DMS114 treated with DMSO at 0.1 percent for 48 hours (cell line): ENCODE data around the gene FIS1.
A peak's percentile ranks its signal among the peaks of the same experiment; 100 is the strongest.
"Not testable (repeated sequence)": the region's sequence is repeated elsewhere in the genome, so short reads cannot be mapped to it uniquely, and the experiment has no call there.

Experiments
- DNase-seq: peaks from one replicate; lab custom pipeline; 2025; ENCODE audit not compliant: unreplicated experiment; lab: John Stamatoyannopoulos, UW

FIS1 gene

DNA sequence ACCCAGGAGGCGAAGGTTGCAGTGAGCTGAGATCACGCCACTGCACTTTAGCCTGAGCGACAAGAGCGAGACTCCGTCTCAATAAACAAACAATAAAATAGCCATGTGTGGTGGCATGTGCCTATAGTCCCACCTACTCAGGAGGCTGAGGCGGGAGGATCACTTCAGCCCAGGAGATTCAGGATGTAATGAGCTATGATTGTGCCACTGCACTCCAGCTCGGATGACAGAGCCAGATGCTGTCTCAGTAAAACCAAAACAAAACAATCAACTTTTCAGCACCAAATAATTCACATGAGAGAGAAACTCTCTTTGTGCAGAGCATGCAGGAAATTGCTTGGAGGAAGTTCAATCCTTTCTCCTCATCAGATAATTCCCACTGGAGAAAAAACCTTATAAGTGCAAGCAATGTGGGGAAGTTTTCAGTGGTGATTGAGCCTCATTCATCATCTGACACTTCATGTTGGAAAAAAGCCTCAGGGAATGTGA is 13.4 kb upstream of the FIS1 start:
- no peak for DNase-seq

DNA sequence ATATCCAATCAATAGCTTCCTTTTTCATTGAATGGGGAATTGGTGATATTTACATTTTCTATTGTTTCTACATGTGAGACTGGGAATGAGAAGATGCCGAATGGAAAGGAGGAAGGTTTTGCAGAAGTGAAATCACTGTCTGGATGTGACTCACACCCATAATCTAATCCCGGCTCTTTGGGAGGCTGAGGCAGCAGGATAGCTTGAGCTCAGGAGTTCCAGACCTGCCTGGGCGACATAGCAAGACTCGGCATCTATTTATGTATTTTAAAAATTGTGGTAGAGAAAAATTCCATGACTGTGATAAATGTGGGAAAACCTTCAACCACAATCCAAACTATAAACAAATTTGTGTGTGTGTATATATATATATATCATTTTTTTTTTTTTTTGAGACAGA is 10.9 kb upstream of the FIS1 start:
- DNase-seq, result no peak

DNA sequence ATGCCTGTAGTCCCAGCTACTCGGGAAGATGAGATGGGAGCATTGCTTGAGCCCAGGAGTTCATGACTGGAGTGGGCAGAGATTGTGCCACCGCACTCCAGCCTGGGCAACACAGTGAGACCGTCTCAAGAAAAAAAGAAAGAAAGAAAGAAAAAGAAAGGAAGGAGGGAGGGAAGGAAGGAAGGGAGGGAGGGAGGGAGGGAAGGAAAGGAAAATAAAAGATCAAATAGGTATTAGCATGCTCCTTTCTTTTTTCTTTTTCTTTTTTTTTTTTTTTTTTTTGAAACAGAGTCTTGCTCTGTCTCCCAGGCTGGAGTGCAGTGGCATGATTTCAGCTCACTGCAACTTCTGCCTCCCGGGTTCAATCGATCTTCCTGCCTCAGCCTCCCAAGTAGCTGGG is 8.3 kb upstream of the FIS1 start:
- not testable (repeated sequence) for DNase-seq

DNA sequence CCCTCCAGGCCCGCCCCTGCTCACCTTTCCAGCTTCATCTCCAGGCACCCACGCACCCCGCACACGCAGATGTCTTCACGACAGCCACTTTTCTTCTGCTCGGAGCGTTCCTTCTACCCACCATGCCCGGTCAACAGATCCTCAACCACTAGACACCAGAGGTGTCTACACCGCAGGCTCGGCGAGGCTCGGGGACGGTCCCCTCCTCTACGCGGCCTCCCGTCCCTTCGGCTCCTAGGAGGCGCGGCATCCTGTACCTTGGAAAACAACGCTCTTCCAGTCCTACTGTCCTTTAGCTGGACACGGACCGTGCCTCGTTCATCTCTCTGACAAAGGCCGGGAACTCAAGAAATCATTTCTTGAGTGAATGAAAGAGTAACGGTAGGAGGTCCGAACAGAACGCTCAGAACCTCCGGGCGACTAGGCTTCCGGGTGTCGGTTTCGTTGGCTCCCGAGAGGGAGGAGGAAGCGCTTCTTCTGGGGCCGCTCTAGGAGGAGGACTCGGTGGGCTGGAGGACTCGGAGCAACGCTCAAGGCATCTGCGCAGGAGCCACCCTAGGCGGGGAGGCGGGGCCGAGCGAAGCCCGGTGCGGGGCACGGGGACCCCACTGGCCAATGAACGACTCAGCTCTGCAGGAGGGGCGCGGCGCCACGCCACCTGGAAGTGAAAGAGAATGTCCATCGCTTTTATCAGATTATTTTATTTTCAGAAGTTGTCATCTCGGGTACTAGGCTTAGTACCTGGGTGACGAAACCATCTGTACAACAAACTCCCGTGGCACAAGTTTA is 7.2 kb upstream of the FIS1 start:
- peak; percentile 95 for DNase-seq

DNA sequence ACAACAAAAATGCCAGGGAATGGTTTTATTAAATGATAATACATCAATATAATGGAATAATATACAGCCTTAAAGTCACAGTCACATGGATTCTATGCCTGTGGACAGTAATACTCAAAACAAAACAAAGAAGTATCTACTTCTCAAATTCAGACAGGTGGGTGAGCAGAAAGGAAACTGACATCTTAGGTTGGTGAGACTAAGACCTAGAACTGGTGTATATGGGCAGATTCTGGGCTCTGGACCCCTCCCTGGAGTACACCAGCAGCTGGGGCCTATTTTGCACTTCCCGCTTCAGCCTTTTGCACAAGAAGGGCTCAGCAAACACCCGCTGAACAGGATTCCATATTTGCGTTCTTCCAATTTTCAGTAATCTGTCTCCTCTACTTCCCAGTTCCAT is 5.4 kb upstream of the FIS1 start:
- no peak for DNase-seq

DNA sequence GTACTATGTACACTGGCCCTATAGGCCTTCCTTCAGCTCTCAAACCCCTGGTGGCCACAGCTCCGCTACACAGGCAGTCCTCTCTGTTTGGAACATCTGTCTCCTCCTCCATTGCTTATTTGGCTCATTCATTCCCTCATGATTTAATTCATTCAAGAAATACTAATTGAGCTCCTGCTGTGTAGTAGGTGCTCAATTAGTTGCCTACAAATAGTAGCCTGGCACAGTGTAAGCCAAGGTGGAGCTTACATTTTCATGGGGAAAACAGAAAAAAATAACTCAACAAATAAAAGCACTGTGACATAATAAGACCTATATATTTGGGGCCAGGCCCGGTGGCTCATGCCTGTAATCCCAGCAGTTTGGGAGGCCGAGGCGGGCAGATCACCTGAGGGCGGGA is 3.4 kb upstream of the FIS1 start:
- DNase-seq, result peak; percentile 27

DNA sequence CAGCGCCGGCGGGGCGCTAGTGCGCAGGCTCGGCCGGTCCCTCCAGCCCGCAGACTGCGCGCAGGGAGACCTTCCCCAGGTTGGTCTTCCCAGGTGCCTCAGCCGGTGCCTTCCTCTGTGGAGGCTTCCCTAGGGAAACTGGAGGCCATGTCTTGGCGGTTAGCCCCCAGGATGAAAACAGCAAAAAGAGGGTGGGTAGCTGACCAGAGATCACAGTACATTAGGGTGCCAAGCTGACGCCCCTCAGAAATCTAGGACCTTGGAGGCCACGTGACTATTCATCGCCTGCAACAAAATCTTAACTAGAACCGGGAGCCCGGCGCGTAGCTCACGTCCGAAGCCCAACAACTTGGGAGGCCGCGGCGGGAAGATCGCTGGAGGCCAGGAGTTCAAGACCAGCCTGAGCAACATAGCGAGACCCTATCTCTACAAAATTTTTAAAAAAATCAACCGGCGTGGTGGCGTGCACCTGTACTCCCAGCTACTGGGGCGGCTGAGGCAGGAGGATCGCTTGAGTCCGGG is 327 bp upstream of the FIS1 start:
- DNase-seq, result no peak

DNA sequence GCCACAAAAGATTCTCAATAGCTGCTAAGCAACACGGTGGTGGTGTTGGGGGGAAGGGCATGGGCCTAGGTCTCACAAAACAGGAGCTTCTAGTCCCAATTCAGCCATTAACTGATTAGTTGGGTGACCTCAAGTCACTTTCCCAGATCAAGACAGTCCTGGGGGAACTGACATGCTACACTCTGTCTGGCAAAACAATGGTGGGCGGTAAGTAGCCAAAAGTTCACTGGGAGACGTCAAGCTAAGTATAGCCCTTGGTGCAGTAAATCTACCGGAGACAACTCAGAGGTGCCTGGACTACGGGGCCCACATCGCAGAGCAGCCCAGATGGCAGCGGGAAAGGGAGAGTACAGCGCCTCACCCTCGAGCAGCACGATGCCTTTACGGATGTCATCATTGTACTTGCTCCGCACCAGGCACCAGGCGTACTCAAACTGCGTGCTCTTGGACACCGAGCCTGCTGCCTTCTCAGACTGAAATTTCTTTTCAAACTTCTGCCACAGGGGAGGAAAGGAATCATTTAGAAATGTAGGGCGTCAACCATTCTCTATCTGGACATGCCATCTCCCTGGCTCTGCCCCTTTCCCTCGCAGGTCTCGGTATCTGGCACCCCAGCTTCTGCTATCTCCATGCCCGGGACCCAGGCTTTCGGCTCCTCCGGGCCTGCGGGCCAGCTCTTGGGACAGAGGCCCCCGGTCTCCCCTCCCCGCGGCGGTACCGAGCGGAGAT is 1.1 kb downstream of the FIS1 start:
- DNase-seq, result peak; percentile 48

DNA sequence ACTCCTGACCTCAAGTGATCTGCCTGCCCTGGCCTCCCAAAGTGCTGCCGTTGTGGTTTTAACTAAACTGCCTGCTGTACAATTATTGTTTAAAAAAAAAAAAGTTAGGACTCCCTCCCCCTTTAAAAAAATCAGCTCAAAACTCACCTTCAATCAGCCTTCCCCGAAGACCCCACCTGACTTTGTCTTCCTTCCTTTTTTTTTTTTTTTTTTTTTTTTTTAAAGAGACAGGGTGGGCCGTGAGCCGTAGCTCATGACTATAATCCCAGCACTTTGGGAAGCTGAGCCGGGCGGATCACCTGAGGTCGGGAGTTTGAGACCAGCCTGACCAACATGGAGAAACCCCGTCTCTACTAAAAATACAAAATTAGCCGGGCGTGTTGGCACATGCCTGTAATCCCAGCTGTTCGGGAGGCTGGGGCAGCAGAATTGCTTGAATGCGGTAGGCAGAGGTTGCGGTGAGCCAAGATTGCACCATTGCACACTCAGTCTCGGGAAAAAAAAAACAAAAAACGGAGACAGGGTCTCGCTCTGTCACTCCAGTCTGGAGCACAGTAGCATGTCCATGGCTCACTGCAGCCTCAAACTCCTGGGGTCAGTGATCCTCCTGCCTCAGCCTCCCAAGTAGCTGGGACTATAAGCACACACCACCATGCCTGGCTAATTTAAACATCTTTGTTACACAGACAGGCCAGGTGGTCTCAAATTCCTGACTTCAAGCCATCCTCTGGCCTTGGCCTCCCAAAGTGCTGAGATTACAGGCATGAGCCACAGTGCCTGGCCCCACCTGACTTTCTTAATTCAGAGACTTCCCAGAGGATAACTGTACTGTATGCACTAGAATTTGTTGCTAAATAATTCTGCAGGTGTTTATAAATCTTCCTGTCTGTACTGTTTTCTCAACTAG is 3.2 kb downstream of the FIS1 start:
- no peak for DNase-seq

DNA sequence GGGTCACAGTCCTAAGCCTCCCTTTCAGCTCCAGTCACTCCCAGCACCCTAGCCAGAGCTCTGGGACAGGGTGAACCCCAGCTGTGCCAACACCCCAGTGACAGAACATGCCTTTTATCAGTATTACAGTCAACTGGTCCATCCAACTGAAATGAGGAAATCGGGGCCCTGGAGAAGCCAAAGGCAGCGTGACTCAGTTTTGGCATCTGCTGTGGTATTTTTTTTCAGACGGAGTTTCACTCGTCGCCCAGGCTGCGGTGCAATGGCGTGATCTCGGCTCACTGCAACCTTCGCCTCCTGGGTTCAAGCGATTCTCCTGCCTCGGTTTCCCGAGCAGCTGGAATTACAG is 3.9 kb downstream of the FIS1 start:
- DNase-seq, result no peak

DNA sequence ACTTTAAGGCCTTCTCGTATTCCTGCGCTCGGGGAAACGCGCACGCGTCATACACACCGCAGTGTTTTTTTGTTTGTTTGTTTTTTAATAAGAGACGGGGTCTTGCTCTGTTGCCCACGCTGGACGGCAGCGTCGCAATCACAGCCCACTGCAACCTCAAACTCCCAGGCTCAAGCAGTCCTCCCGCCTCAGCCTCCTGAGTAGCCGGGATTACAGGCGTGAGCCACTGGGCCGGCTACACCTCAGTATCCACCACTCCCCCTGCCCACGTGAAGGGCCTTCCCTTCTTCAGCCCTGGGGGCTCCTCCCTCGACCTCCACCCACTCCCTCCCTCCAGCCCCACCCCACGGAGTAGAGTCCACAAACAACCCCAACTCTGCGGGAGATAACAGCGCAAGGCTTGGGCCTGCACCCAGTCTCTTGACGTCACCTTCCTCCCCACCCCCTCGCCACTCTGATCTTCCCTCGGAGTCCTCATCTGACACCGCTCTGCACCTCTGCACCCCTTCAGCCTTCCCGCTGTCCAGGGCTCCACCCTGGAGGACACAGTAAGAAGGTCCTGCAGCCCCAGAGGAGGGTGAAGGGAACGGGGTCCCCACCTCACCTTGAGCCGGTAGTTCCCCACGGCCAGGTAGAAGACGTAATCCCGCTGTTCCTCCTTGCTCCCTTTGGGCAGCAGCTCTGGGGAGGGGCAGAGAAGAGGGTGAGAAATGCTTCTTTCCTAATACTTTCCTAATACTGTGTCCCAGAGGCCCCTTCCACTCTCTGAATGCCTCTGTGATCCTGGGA is 4.5 kb downstream of the FIS1 start:
- no peak for DNase-seq

DNA sequence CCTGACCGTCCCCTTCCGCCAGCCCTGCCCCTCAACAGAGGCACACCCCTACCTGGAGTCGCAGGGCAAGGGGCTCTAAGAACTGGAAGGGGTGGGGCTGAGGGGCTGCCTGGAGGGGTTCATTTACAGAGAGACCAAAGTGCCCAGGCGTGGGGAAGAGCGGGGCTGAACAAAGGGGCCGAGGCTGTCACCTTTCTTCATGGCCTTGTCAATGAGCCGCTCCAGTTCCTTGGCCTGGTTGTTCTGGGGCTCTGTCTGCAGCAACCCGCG is 5.0 kb downstream of the FIS1 start:
- no peak for DNase-seq

DNA sequence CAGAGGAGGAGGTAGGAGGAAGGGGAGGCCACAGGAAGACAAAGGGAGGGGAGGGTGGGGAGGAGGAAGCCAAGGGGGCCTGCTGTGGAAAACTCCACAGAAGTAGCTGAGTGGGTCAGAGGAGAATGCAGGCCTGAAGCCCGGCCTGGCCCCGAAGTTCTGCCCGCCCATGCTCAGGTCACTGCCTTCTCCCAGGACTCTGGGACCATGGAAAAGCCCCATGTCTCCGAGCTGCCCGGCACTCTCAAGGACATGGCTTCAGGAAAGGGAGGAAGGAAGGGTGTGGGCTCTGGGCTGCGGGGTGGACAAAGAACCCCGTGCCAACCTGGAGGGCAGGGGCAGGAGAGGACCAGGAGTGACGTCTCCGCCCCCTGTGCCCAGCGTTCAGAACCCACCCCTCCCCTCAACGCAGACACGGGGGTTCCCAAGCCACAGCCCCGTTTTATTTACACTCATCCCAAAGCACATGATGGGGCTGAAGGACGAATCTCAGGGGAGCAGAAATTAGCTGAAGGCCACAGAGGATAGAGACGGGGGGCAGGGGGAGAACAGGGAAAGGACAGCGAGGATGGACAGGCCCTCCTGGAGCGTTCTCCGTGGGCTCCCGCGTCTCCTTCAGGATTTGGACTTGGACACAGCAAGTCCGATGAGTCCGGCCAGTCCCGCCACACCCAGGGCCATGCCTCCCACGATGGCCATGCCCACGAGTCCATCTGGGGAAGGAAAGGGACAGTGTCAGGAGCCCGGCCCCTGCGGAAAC is 5.5 kb downstream of the FIS1 start:
- no peak for DNase-seq

DNA sequence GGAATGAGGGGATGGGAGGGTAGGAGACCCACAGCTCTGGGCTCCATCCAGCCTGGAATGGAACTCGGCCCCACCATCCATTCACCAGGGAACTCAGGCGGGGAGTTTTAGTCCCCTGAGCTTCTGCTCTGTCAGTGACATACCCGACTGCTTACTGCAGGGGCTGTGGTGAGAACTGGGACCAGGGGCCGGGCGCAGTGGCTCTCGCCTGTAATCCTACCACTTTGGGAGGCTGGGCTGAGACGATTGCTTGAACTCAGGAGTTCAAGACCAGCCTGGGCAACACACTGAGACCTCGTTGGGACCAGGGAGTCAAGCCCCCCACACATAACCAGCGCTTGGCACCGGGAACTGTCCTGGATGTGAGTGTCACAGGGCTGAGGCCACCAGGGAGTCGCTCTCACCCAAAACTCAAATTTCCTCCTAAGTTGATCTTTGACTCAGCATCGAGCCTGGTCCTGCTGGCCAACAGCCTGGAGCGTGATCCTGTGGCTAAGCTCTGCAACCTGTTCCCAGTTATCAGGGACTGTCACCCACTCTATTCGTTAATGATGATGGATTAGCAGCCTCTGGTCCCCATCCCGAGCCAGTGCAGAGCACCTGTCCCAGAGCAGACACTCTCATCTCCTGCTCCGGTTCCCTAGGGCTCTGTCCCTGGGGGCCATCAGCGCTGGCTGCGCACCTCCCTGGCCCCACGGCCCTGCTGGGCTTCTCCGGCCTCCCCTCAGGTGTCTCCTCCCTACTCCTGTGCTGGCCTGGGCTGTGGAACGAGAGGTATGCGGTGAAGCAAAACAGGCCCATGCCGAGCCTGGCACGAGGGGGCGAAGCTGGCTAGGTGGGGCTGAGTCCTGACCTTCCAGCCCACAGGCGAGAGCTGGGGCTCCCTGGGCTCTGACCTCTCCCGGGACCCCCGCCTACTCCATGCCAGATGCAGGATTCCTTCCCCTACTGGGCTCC is 6.4 kb downstream of the FIS1 start:
- DNase-seq, result no peak

DNA sequence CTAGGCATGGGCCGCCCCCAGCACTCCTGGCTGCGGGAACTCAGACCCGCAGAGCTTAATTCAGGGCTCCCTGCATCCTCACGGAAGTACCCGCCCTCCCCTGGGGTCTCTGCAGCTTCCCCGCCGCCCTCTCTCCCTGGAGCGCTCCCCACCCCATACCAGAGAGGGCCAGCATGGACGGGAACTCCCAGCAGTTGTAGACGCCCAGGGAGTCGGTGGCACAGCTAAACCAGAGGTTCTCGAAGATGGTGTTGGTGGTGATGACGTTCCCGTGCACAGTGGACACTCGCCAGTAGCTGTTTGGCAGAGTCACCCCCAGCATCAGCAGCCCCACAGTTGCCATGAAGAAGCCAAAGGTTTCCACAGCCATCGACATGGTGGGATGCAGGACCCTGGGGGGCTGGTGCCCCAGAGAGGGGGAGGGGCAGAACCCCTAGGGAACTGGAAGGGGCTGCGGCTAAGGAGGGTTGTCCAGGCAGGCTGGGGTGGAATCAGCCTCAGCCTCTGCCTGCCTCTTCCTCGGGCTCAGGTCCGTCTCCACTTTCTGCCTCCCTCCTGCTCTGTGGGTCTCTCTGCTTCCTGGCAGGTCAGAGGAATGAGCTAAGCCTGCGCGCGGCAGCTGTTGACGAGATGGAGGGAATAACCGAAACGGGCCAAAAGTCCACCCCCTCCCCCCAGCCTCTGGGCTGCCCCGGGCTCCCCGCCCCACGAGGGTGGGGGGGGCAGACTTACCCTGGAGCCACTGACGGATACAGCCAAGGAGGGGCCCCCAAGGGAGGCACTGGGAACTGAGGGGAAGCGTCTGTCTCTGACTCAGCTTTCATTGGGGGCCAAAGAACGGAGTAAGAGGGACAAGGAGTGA is 7.4 kb downstream of the FIS1 start, which contains the start of gene CLDN15:
CLDN15 (minus strand) TSS at position 597 of the 862 bp plus-strand sequence; CDS start at position 376, 221 bp downstream.
- DNase-seq, result no peak

DNA sequence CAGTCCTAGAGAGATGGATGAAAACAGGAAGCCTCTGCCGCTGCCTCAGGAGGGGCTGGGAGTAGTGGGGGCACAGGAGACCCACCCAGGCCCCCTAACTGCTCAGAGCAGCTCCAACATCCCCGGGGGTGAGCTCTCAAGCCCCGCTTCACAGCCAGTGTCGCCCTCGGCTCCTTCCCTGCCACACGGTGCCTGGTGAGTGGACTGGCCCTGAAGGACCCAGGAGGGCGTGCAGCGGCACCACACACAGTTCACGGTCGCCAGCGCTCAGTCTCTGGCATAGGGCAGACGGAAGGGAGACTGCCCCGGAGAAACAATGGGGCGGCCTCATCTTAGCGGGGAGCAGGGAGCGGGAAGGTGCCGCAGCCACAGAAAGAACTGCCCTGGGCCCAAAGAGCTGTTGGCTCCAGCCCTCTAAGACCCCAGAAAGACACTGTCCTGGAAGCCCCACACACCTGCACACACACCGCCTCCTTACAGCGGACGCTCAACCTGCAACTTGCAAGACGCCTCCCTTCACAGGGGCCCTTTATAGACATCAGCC is 8.5 kb downstream of the FIS1 start:
- DNase-seq, result no peak

DNA sequence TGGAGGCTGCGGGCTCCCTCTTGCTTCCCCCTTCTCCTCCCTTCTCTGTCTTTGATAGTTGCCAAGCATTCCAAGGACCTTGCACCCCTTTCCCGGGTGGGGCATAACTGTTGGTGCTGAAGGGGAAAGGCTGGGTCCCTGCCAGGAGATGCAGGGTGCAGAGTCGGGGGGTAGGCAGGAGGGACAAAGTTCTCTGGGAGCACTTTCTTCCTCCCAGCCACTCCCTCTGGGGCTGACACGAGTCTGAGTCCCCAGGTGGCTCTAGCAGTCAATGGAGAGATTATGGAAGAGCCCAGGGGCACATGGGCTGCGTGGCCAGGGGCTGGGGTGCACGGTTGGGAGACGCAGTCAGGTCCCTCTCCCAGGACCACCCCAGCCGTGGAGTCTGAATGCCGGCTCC is 9.4 kb downstream of the FIS1 start:
- no peak for DNase-seq

DNA sequence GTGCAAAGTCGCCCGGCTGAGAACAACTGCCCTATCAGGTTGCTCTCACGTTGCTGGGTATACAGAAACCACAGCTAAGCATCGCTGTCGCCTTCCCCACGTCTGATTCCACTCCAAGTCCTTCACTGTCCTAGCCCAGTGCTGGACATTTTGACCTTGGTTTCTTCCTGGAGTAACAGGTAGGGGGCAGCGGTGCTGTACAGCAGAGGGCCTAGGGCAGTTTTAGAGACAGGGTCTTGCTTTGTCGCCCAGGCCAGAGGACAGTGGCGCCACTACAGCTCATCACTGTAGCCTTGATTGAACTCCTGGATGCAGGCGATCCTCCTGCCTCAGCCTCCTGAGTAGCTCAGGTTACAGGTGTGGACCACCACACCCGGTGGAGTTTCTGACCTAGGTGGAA is 9.8 kb downstream of the FIS1 start:
- DNase-seq, result no peak
